Left cardiac atrium (tissue), 4 donors: ENCODE measurements around the gene HBQ1. TPM values are rescaled to one million over a fixed set of nuclear protein-coding genes. Genes with fewer than 3 reads are reported as not detected.
A peak's percentile ranks its signal among the peaks of the same experiment; 100 is the strongest.
"Not testable (repeated sequence)": the region's sequence is repeated elsewhere in the genome, so short reads cannot be mapped to it uniquely, and the experiment has no call there.

Experiments used
- ATAC-seq, 2 donors: fragments of 200-7000 bp; cut with Tn5 transposase; one replicate each; pipeline ENCODE4 v1.9.1; 2020; ENCODE audit warnings: mild to moderate bottlenecking in 2 of 2, moderate library complexity in 2 of 2
- DNase-seq: peaks from one replicate; pipeline ENCODE4 v3.0.0-alpha.2; 2020
- intact Hi-C, 2 donors: fragments of 100-400 bp; cut with DNase I; formaldehyde crosslinking; loops; one replicate each; pipeline versions ENCODE4 v1.14.1 to v1.15.1; 2022 to 2023
- total RNA-seq, 2 donors: library from RNA; stranded (reverse); fragmentation: NEBNext Ultra II Directional; extraction: Animal tissue kit (Norgen Biotek cat#: 25700); gene quantifications; one replicate each; pipeline ENCODE4 v1.2.1, GENCODE V29; 2021
- donor health status: DM: no; HTN: yes; CAD: no.
- donor health status: DM: no; HTN: yes; CAD: no; lungs with severe emphysema.
- donor health status: DM: yes; HTN: yes; CAD: no.
- donor health status: Dilated cardiomyopathy.

The HBQ1 gene
- total RNA-seq, 2 donors from 2014 or later, result not detected

- ATAC-seq, result no peak
- intact Hi-C loops, result no loop called here
- no peak for DNase-seq
Measured at GRCh38 chr16:188674-189073, 8.4 kb downstream of the HBQ1 start.

GRCh38 chr16:189604-190186 lies 9.4 kb downstream of the HBQ1 start:
- DNase-seq, result no peak
- no peak for ATAC-seq
- intact Hi-C loops, result no loop called here

GRCh38 chr16:191831-192230 lies 11.6 kb downstream of the HBQ1 start:
- intact Hi-C loops, result no loop called here
- DNase-seq (no peak), ATAC-seq (no peak)

GRCh38 chr16:192686-193085 lies 12.4 kb downstream of the HBQ1 start:
- no peak for ATAC-seq
- no peak for DNase-seq
- intact Hi-C loops, result no loop called here

- DNase-seq (no peak), ATAC-seq (no peak)
- intact Hi-C loops, result no loop called here
Measured at GRCh38 chr16:193441-193840, 13.2 kb downstream of the HBQ1 start.

GRCh38 chr16:194516-194915 lies 14.3 kb downstream of the HBQ1 start:
- no peak for DNase-seq
- intact Hi-C loops, result no loop called here
- ATAC-seq, result no peak

- intact Hi-C loops, result no loop called here
- no peak for DNase-seq
- peak in 1 of 2 donors; percentile 61 for ATAC-seq
Measured at GRCh38 chr16:200388-200787, 20.1 kb downstream of the HBQ1 start.

- peak in 1 of 2 donors; percentile 49 for ATAC-seq
- no peak for DNase-seq
- intact Hi-C loops, result no loop called here
Measured at GRCh38 chr16:203246-203645, 23.0 kb downstream of the HBQ1 start.

GRCh38 chr16:204046-204445 lies 23.8 kb downstream of the HBQ1 start:
- intact Hi-C loops, DNase-seq, ATAC-seq: not testable (repeated sequence)

- ATAC-seq, DNase-seq, intact Hi-C loops: not testable (repeated sequence)
Measured at GRCh38 chr16:209359-209758, 29.1 kb downstream of the HBQ1 start.

GRCh38 chr16:211631-212180 lies 31.4 kb downstream of the HBQ1 start:
- intact Hi-C loops, DNase-seq: not testable (repeated sequence)
- peak; percentile 13 to 65 for ATAC-seq

GRCh38 chr16:212999-213398 lies 32.7 kb downstream of the HBQ1 start:
- intact Hi-C loops, result no loop called here
- ATAC-seq, result peak in 1 of 2 donors; percentile 65
- DNase-seq, result no peak

- ATAC-seq, result no peak
- DNase-seq, result no peak
- intact Hi-C loops, result no loop called here
Measured at GRCh38 chr16:220021-220420, 39.8 kb downstream of the HBQ1 start.

GRCh38 chr16:228151-228851 lies 48.0 kb downstream of the HBQ1 start:
- DNase-seq, result no peak
- peak; percentile 10 to 20 for ATAC-seq
- intact Hi-C loops, result no loop called here

GRCh38 chr16:228852-229730 lies 48.8 kb downstream of the HBQ1 start, which contains the start of gene LUC7L:
TSS of gene LUC7L (minus strand) at chr16:229449. CDS start at chr16:229339, 110 bp downstream.
- ATAC-seq, result peak; percentile 96 to 97
- intact Hi-C loops, result no loop called here
- peak; percentile 92 for DNase-seq

GRCh38 chr16:229731-230281 lies 49.5 kb downstream of the HBQ1 start:
- DNase-seq (no peak), ATAC-seq (no peak)
- intact Hi-C loops, result loop anchor here in 1 of 2 donors (5.0 kb wide), 1 partner anchor 122 kb away; the partner anchor contains the start of gene AXIN1

GRCh38 chr16:230351-230750 lies 50.1 kb downstream of the HBQ1 start:
- not testable (repeated sequence) for ATAC-seq, DNase-seq
- intact Hi-C loops, result loop anchor here in 1 of 2 donors (5.0 kb wide), 1 partner anchor 122 kb away; the partner anchor contains the start of gene AXIN1
